Liver (tissue), 9 donors: ENCODE results near the gene PDCD5. TPM values are rescaled to one million over a fixed set of nuclear protein-coding genes. Genes with fewer than 3 reads are reported as not detected.
"Not testable (repeated sequence)": the region's sequence is repeated elsewhere in the genome, so short reads cannot be mapped to it uniquely, and the experiment has no call there.

Source experiments
- DNase-seq: peaks from one replicate; pipeline ENCODE4 v3.0.0-alpha.2; 2017; ENCODE audit warnings: low spot score
- H3K27ac ChIP-seq, 2 donors: one replicate each; pipeline ENCODE4 v1.7.0; 2013; ENCODE audit warnings: inconsistent platforms in 2 of 2, low read length in 2 of 2, control low read depth in 1 of 2, low read depth in 1 of 2, mild to moderate bottlenecking in 1 of 2
- H3K27me3 ChIP-seq, 4 donors: one replicate each; pipeline versions ENCODE4 v1.6.1 to v1.7.0; 2013; ENCODE audit warnings: low read length in 3 of 4, inconsistent platforms in 1 of 4, mild to moderate bottlenecking in 1 of 4, moderate library complexity in 1 of 4; ENCODE audit not compliant: control insufficient read depth in 4 of 4, insufficient read depth in 4 of 4
- H3K36me3 ChIP-seq, 4 donors: one replicate each; pipeline versions ENCODE4 v1.6.1 to v1.7.0; 2013; ENCODE audit warnings: low read length in 3 of 4, mild to moderate bottlenecking in 3 of 4, low read depth in 1 of 4, moderate library complexity in 1 of 4; ENCODE audit not compliant: control insufficient read depth in 4 of 4, insufficient read depth in 3 of 4
- H3K4me1 ChIP-seq, 4 donors: one replicate each; pipeline versions ENCODE4 v1.6.1 to v1.7.0; 2013; ENCODE audit warnings: low read length in 3 of 4, mild to moderate bottlenecking in 3 of 4, moderate library complexity in 1 of 4; ENCODE audit not compliant: control insufficient read depth in 4 of 4, insufficient read depth in 4 of 4
- H3K4me3 ChIP-seq, 3 donors: one replicate each; pipeline versions ENCODE4 v1.6.1 to v1.7.0; 2013; ENCODE audit warnings: low read length in 3 of 3, control low read depth in 1 of 3, low read depth in 1 of 3, mild to moderate bottlenecking in 1 of 3
- H3K9ac ChIP-seq, 2 donors: one replicate each; pipeline ENCODE4 v1.7.0; 2013; ENCODE audit warnings: low read length in 2 of 2, mild to moderate bottlenecking in 2 of 2, moderate library complexity in 2 of 2, control low read depth in 1 of 2, low read depth in 1 of 2
- H3K9me3 ChIP-seq, 4 donors: one replicate each; pipeline versions ENCODE4 v1.6.1 to v1.7.0; 2013; ENCODE audit warnings: low read length in 3 of 4; ENCODE audit not compliant: control insufficient read depth in 4 of 4
- HNF4A ChIP-seq, 2 donors: conservative IDR thresholded peaks; 2 replicates each; pipeline ENCODE4 v1.6.1; 2016; ENCODE audit warnings: antibody characterized with exemption in 2 of 2, mild to moderate bottlenecking in 2 of 2
- HNF4G ChIP-seq: IDR thresholded peaks from 2 replicates; pipeline ENCODE4 v1.6.1; 2016; ENCODE audit warnings: antibody characterized with exemption
- JUND ChIP-seq, 2 donors: IDR thresholded peaks; 2 replicates each; pipeline ENCODE4 v1.6.1; 2016; ENCODE audit warnings: antibody characterized with exemption in 2 of 2
- RXRA ChIP-seq, 2 donors: IDR thresholded peaks; 2 replicates each; pipeline ENCODE4 v1.6.1; 2017 to 2018; ENCODE audit warnings: antibody characterized with exemption in 2 of 2, mild to moderate bottlenecking in 1 of 2
- SP1 ChIP-seq: IDR thresholded peaks from 2 replicates; pipeline ENCODE4 v1.6.1; 2018; ENCODE audit warnings: antibody characterized with exemption, mild to moderate bottlenecking
- YY1 ChIP-seq: IDR thresholded peaks from 2 replicates; pipeline ENCODE4 v1.6.1; 2016; ENCODE audit warnings: antibody characterized with exemption, mild to moderate bottlenecking
- WGBS: extraction: QIAGEN DNeasy Blood & Tissue Kit; methylation state at CpG from one replicate; pipeline ENCODE4 v1.1.7; 2013; 5-methylcytosine and 5-hydroxymethylcytosine counted together
- polyA plus RNA-seq, 2 donors: library from polyadenylated mRNA; stranded (reverse) in 1 of 2; unstranded in 1 of 2; fragments of 200-250 nt in 1 of 2; fragments of >200 nt in 1 of 2; fragmentation: Nextera tagmentation in 1 of 2; extraction: Ambion mirVana in 1 of 2; gene quantifications; one replicate each; pipeline versions ENCODE4 v1.2.1 to v1.2.3, GENCODE V29; 2013 to 2015
- total RNA-seq, 2 donors: library from RNA; depleted of rRNA; stranded (reverse); fragments of >200 nt; gene quantifications; one replicate each; pipeline ENCODE4 v1.2.3, GENCODE V29; 2014
- TF ChIP-seq, protein P1 (sequence below): IDR thresholded peaks from 2 replicates; pipeline ENCODE4 v1.6.1; 2016; ENCODE audit warnings: antibody characterized with exemption, mild to moderate bottlenecking
- TF ChIP-seq, protein P2 (sequence below): fragments of 150-350 bp; IDR thresholded peaks from 2 replicates; pipeline ENCODE4 v1.5.1; 2017; ENCODE audit warnings: improper control_type of control experiment, low read depth, low read length; ENCODE audit not compliant: missing input control
- donor health status: healthy.
- donor health status: healthy.
- donor health status: healthy.
- donor health status: healthy.
- donor health status: healthy.

PDCD5 gene
- total and polyA plus RNA-seq, 4 donors: 25.4 to 90.8 (median 36.2) TPM

DNA sequence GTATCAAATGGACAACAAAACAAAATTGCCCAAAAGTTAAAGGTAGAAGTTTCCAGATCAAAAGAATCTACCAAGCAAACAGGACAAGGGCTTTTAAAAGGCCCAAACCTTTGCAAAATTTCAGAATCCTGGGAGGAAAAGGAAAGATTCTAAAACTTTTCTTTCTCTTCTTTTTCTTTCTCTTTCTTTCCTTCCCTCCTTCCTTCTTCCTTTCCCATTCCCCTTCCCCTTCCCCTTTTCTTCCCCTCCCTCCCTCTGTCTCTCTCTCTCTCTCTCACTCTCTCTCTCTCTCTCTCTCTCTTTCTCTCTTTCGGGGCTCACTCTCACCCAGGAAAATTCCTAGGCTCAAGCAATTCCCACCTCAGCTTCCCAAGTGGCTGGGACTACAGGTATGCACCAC is 4.2 kb upstream of the PDCD5 start:
- H3K9ac ChIP-seq: no peak overlapping the region
- no peaks in the 10 kb centered on the region for H3K36me3 ChIP-seq
- H3K27me3 ChIP-seq: no peaks in the 10 kb centered on the region
- no peaks in the 10 kb centered on the region for H3K9me3 ChIP-seq
- H3K4me3 ChIP-seq: no peak overlapping the region
- H3K4me1 ChIP-seq: peaks cover 0 to 7% (median 3%) of the 10 kb centered on the region in 4 donors
- no peak overlapping the region for H3K27ac ChIP-seq
- WGBS: 86% methylated on average over 1 of the region's 1 CpG
- no peak for DNase-seq
- TF ChIP-seq, protein P1, sequence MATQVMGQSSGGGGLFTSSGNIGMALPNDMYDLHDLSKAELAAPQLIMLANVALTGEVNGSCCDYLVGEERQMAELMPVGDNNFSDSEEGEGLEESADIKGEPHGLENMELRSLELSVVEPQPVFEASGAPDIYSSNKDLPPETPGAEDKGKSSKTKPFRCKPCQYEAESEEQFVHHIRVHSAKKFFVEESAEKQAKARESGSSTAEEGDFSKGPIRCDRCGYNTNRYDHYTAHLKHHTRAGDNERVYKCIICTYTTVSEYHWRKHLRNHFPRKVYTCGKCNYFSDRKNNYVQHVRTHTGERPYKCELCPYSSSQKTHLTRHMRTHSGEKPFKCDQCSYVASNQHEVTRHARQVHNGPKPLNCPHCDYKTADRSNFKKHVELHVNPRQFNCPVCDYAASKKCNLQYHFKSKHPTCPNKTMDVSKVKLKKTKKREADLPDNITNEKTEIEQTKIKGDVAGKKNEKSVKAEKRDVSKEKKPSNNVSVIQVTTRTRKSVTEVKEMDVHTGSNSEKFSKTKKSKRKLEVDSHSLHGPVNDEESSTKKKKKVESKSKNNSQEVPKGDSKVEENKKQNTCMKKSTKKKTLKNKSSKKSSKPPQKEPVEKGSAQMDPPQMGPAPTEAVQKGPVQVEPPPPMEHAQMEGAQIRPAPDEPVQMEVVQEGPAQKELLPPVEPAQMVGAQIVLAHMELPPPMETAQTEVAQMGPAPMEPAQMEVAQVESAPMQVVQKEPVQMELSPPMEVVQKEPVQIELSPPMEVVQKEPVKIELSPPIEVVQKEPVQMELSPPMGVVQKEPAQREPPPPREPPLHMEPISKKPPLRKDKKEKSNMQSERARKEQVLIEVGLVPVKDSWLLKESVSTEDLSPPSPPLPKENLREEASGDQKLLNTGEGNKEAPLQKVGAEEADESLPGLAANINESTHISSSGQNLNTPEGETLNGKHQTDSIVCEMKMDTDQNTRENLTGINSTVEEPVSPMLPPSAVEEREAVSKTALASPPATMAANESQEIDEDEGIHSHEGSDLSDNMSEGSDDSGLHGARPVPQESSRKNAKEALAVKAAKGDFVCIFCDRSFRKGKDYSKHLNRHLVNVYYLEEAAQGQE: no peak
- no peak for TF ChIP-seq RXRA (IDR thresholded peaks at IDR 0.05)
- no peak for TF ChIP-seq JUND (IDR thresholded peaks at IDR 0.05)

DNA sequence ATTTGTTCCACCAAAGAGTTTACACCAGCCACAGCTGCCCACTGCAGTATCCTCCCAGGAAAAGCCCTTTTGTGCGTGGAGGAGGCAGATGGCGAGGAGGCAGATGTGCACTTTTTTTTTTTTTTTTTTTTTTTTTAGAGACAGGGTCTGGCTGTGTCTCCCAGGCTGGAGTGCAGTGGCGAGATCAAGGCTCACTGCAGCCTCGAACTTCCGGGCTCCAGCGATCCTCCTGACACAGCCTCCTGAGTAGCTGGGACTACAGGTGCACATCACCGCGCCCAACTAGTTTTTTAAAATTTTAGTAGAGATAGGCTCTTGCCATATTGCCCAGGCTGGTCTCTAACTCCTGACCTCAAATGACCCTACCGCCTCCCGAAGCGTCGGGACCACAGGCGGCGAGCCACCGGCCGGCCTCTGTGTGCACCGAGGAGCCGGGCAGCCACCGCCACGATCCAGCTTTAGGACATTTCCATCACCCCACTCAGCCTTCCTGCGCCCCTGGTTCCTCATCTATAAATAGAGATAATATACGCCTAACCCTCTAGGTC is 563 bp upstream of the PDCD5 start:
- H3K9me3 ChIP-seq: no peaks in the 10 kb centered on the region
- H3K4me1 ChIP-seq: peaks cover 0 to 13% (median 8%) of the 10 kb centered on the region in 4 donors
- H3K9ac ChIP-seq: no peak overlapping the region
- H3K27me3 ChIP-seq: no peaks in the 10 kb centered on the region
- H3K27ac ChIP-seq: no peak overlapping the region
- whole genome bisulfite sequencing: 21% methylated on average over 22 of the region's 22 CpGs
- no peak for TF ChIP-seq YY1
- TF ChIP-seq RXRA (IDR thresholded peaks at IDR 0.05): peak in 1 of 2 donors; percentile 21
- peaks cover 4 to 11% (median 8%) of the 10 kb centered on the region in 4 donors for H3K36me3 ChIP-seq
- no peak for DNase-seq
- H3K4me3 ChIP-seq: peak overlapping the region; percentile 65 to 76 (median 76)

DNA sequence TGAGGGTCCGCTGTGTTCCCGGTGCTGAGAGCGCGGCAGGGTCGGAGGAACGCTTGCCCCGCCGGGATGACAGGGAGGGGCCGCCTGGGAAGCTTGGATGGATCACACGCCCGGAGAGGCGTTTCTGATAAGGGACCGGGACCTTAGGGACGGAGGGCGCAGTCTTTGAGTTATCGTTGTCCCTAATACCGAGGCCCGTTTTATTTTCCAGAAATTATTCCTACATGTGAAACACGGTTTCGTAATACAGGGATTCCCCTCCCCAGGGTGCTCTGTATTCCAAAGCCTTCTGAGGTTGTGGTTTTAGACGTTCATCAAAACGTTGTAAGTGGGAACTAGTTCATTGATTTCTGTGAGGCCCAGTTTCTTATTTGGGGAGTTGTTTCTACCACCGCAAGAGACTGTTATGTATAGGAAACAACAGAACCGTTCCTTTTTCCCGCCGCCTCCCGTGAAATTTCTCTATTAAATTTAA is 752 bp downstream of the PDCD5 start:
- Histone ChIP-seq H3K36me3 (peaks cover 4 to 24% (median 18%) of the 10 kb centered on the region in 4 donors), H3K4me3 (peak overlapping the region; percentile 76 to 96 (median 85)), H3K9ac (peak overlapping the region; percentile 58 to 78), H3K27me3 (no peaks in the 10 kb centered on the region), H3K4me1 (peaks cover 0 to 13% (median 8%) of the 10 kb centered on the region in 4 donors), H3K27ac (peak overlapping the region; percentile 77 to 84), H3K9me3 (no peaks in the 10 kb centered on the region)
- peak; percentile 44 for DNase-seq
- WGBS: 9% methylated on average over 27 of the region's 27 CpGs
- TF ChIP-seq HNF4G (no peak), HNF4A (conservative IDR thresholded peaks at IDR 0.05) (no peak), JUND (IDR thresholded peaks at IDR 0.05) (peak in 1 of 2 donors; percentile 32), SP1 (peak; percentile 14)
- TF ChIP-seq, protein P2, sequence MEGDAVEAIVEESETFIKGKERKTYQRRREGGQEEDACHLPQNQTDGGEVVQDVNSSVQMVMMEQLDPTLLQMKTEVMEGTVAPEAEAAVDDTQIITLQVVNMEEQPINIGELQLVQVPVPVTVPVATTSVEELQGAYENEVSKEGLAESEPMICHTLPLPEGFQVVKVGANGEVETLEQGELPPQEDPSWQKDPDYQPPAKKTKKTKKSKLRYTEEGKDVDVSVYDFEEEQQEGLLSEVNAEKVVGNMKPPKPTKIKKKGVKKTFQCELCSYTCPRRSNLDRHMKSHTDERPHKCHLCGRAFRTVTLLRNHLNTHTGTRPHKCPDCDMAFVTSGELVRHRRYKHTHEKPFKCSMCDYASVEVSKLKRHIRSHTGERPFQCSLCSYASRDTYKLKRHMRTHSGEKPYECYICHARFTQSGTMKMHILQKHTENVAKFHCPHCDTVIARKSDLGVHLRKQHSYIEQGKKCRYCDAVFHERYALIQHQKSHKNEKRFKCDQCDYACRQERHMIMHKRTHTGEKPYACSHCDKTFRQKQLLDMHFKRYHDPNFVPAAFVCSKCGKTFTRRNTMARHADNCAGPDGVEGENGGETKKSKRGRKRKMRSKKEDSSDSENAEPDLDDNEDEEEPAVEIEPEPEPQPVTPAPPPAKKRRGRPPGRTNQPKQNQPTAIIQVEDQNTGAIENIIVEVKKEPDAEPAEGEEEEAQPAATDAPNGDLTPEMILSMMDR: no peak

DNA sequence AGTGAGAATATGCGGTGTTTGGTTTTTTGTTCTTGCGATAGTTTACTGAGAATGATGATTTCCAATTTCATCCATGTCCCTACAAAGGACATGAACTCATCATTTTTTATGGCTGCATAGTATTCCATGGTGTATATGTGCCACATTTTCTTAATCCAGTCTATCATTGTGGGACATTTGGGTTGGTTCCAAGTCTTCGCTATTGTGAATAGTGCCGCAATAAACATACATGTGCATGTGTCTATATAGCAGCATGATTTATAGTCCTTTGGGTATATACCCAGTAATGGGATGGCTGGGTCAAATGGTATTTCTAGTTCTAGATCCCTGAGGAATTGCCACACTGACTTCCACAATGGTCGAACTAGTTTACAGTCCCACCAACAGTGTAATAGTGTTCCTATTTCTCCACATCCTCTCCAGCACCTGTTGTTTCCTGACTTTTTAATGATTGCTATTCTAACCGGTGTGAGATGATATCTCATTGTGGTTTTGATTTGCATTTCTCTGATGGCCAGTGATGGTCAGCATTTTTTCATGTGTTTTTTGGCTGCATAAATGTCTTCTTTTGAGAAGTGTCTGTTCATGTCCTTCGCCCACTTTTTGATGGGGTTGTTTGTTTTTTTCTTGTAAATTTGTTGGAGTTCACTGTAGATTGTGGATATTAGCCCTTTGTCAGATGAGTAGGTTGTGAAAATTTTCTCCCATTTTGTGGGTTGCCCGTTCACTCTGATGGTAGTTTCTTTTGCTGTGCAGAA is 6.9 kb downstream of the PDCD5 start:
- not testable (repeated sequence) for H3K9ac ChIP-seq, H3K4me3 ChIP-seq, H3K9me3 ChIP-seq, H3K27ac ChIP-seq, H3K4me1 ChIP-seq, DNase-seq, H3K27me3 ChIP-seq
- peaks cover 4 to 30% (median 22%) of the 10 kb centered on the region in 4 donors for H3K36me3 ChIP-seq
- 93% methylated on average over 7 of the region's 8 CpGs for WGBS
